IMR-90 (cell line): ENCODE results near the gene ABL1. TPM values are rescaled to one million over a fixed set of nuclear protein-coding genes. Genes with fewer than 3 reads are reported as not detected.

Source experiments
- ATAC-seq: fragments of 200-7000 bp; cut with Tn5 transposase; 2 replicates; pipeline ENCODE4 v1.9.1; 2020; ENCODE audit warnings: low read depth, mild to moderate bottlenecking, moderate library complexity
- BruUV-seq: library from RNA; stranded (reverse); fragments of 400-500 nt; replicated peaks from 2 replicates; lab custom pipeline; 2021; lab: Mats Ljungman, UMichigan
- CTCF ChIA-PET: fragments of 300-600 bp; formaldehyde crosslinking; extraction: SDS; loops from one replicate; lab custom pipeline; 2021; ENCODE audit warnings: antibody characterized with exemption; lab: Yijun Ruan, JAX
- POLR2A ChIA-PET: fragments of 300-600 bp; sonication (Branson Sonifier 250); formaldehyde crosslinking; loops from one replicate; lab custom pipeline; 2022; ENCODE audit warnings: antibody characterized with exemption; ENCODE audit not compliant: unreplicated experiment; lab: Charles Lee
- DNase-seq: peaks from one replicate; pipeline ENCODE4 v3.0.0; 2013
- H2AFZ ChIP-seq: replicated peaks from 2 replicates; pipeline ENCODE3; 2013; ENCODE audit warnings: low read length, mild to moderate bottlenecking; ENCODE audit not compliant: poor library complexity
- H2AK5ac ChIP-seq: 2 replicates; pipeline ENCODE4 v1.6.1; 2013; ENCODE audit warnings: low read depth, low read length, inconsistent platforms
- H2AK9ac ChIP-seq: replicated peaks from 2 replicates; pipeline ENCODE3; 2013; ENCODE audit warnings: mild to moderate bottlenecking, low read depth, low read length, moderate library complexity; ENCODE audit not compliant: poor library complexity
- H2BK120ac ChIP-seq: 2 replicates; pipeline ENCODE4 v1.6.1; 2013; ENCODE audit warnings: low read depth, low read length, inconsistent platforms
- H2BK15ac ChIP-seq: 3 replicates; pipeline ENCODE4 v1.6.1; 2013; ENCODE audit warnings: low read depth, low read length, inconsistent platforms
- H2BK20ac ChIP-seq: 2 replicates; pipeline ENCODE4 v1.6.1; 2013; ENCODE audit warnings: low read depth, mild to moderate bottlenecking, inconsistent platforms, low read length, moderate library complexity
- H2BK5ac ChIP-seq: 2 replicates; pipeline ENCODE4 v1.6.1; 2013; ENCODE audit warnings: mild to moderate bottlenecking, low read depth, low read length, inconsistent platforms; ENCODE audit not compliant: poor library complexity, severe bottlenecking
- H3K14ac ChIP-seq: replicated peaks from 2 replicates; pipeline ENCODE4 v1.6.1; 2013; ENCODE audit warnings: low read depth, low read length, inconsistent platforms
- H3K18ac ChIP-seq: 2 replicates; pipeline ENCODE4 v1.6.1; 2013; ENCODE audit warnings: low read depth, low read length, control low read depth
- H3K23ac ChIP-seq: 2 replicates; pipeline ENCODE4 v1.6.1; 2013; ENCODE audit warnings: low read depth, low read length, inconsistent platforms
- H3K27ac ChIP-seq: 2 replicates; pipeline ENCODE4 v1.5.1; 2013; ENCODE audit warnings: mild to moderate bottlenecking, control low read depth, low read length; ENCODE audit not compliant: insufficient read depth
- H3K27me3 ChIP-seq: 2 replicates; pipeline ENCODE4 v1.6.1; 2013; ENCODE audit warnings: low read length; ENCODE audit not compliant: control insufficient read depth, insufficient read depth
- H3K36me3 ChIP-seq: 2 replicates; pipeline ENCODE4 v1.6.1; 2013; ENCODE audit warnings: low read length, mixed read lengths; ENCODE audit not compliant: control insufficient read depth, insufficient read depth
- H3K4ac ChIP-seq: 2 replicates; pipeline ENCODE4 v1.6.1; 2013; ENCODE audit warnings: low read depth, low read length, inconsistent platforms
- H3K4me1 ChIP-seq: 2 replicates; pipeline ENCODE4 v1.6.1; 2013; ENCODE audit warnings: low read length, mixed read lengths; ENCODE audit not compliant: control insufficient read depth, insufficient read depth
- H3K4me2 ChIP-seq: 2 replicates; pipeline ENCODE4 v1.6.1; 2013; ENCODE audit warnings: low read depth, mild to moderate bottlenecking, control low read depth, low read length, moderate library complexity
- H3K4me3 ChIP-seq: 2 replicates; pipeline ENCODE4 v1.5.1; 2013; ENCODE audit warnings: low read depth, mild to moderate bottlenecking, control low read depth, low read length, moderate library complexity; ENCODE audit not compliant: insufficient read depth
- H3K56ac ChIP-seq: 2 replicates; pipeline ENCODE4 v1.6.1; 2013; ENCODE audit warnings: low read length, inconsistent platforms; ENCODE audit not compliant: insufficient read depth; ENCODE audit errors: extremely low read depth
- H3K79me1 ChIP-seq, 2 experiments: 2 replicates each; pipeline ENCODE4 v1.6.1; 2013; ENCODE audit warnings: low read length in 2 of 2, inconsistent platforms in 1 of 2, low read depth in 1 of 2
- H3K9ac ChIP-seq: 2 replicates; pipeline ENCODE4 v1.6.1; 2013; ENCODE audit warnings: low read depth, low read length, control low read depth
- H3K9me1 ChIP-seq: 2 replicates; pipeline ENCODE4 v1.6.1; 2013; ENCODE audit warnings: low read length, inconsistent platforms; ENCODE audit not compliant: insufficient read depth
- H3K9me3 ChIP-seq: 2 replicates; pipeline ENCODE4 v1.6.1; 2013; ENCODE audit warnings: low read length; ENCODE audit not compliant: control insufficient read depth, insufficient read depth
- H4K20me1 ChIP-seq: 2 replicates; pipeline ENCODE4 v1.6.1; 2013; ENCODE audit warnings: low read length, inconsistent platforms; ENCODE audit not compliant: insufficient read depth
- H4K5ac ChIP-seq: 2 replicates; pipeline ENCODE4 v1.6.1; 2013; ENCODE audit warnings: mild to moderate bottlenecking, low read depth, low read length, control low read depth
- H4K8ac ChIP-seq, 2 experiments: 2 replicates each; pipeline ENCODE4 v1.6.1; 2013; ENCODE audit warnings: low read depth in 2 of 2, low read length in 2 of 2, control low read depth in 1 of 2, inconsistent platforms in 1 of 2
- H4K91ac ChIP-seq: 2 replicates; pipeline ENCODE4 v1.6.1; 2013; ENCODE audit warnings: low read depth, low read length, inconsistent platforms; ENCODE audit not compliant: insufficient read depth
- BHLHE40 ChIP-seq: fragments of 150-350 bp; IDR thresholded peaks from 2 replicates; pipeline ENCODE4 v1.6.1; 2016; ENCODE audit warnings: mild to moderate bottlenecking, low read depth, low read length
- CEBPB ChIP-seq: IDR thresholded peaks from 2 replicates; pipeline ENCODE4 v1.6.1; 2012; ENCODE audit warnings: low read depth, low read length, improper control_type of control experiment
- WGBS, 2 experiments: methylation state at CpG; one replicate each; pipeline versions ENCODE4 v1.1.5 to v1.1.7; 2013; ENCODE audit warnings: missing lambda C conversion rate in 2 of 2; ENCODE audit not compliant: insufficient read length in 1 of 2; ENCODE audit errors: extremely low coverage in 2 of 2; 5-methylcytosine and 5-hydroxymethylcytosine counted together
- dilution Hi-C: fragments of 300-500 bp; cut with HindIII; formaldehyde crosslinking; loops from one replicate; pipeline ENCODE4 v1.14.3; 2018; ENCODE audit warnings: low sequenced_read_pairs; ENCODE audit not compliant: unreplicated experiment
- in situ Hi-C: fragments of 300-500 bp; cut with MboI; formaldehyde crosslinking; loops from 3 replicates; pipeline ENCODE4 v1.14.3; 2019; ENCODE audit warnings: low sequenced_read_pairs, inconsistent platforms, mixed read lengths
- intact Hi-C: fragments of 100-400 bp; cut with micrococcal nuclease; formaldehyde crosslinking; loops from 2 replicates; pipeline ENCODE4 v1.10.0; 2022
- polyA plus RNA-seq, 3 experiments: library from polyadenylated mRNA; depleted of rRNA; stranded (reverse); fragments of >200 nt; gene quantifications; 2 replicates each; pipeline ENCODE4 v1.2.3, GENCODE V29; 2012; ENCODE audit warnings: low replicate concordance in 1 of 3
- total RNA-seq: library from RNA; depleted of rRNA; stranded (reverse); fragments of >200 nt; gene quantifications from 2 replicates; pipeline ENCODE4 v1.2.3, GENCODE V29; 2012

The ABL1 gene
- total and polyA plus RNA-seq, 2 of the 4 experiments (the other 2 are of a cell fraction): 33.7 to 49.1 TPM

DNA sequence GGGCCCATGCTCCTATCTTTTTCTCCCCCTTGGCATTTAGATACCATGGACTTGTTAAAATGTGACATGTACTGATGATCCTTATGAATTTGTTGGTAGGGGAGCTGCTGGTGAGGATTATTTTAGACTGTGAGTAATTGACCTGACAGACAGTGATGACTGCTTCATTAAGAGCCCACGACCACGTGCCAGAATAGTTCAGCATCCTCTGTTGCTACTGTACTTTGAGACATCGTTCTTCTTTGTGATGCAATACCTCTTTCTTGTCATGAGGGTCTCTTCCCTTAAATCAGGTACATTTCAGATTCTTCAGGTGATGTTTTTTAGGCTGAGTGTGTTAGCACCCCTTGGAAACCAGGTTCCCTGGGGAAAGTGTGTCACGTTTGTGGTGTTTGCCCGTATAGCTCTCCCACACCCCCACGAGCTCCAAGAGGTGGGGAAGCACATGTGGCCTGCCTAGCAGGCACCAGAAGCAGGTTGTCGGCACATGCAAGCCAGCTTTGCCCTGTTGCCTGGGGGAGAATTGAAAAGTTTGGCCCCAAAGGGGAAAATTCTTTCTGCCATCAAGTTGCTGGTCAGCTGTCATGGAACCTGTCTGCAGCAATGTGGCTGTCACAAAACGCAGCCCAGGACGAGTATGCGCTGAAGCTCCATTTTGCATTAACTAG, 36.5 kb downstream of the ABL1 start:
- H3K56ac ChIP-seq: no peak overlapping the region
- peaks cover 64% of the 10 kb centered on the region for H3K36me3 ChIP-seq
- H2AK9ac ChIP-seq: no peak overlapping the region
- H3K79me1 ChIP-seq: peaks cover 42 to 83% of the 10 kb centered on the region in 2 experiments
- in situ Hi-C loops: no loop called here
- H3K4me3 ChIP-seq: no peak overlapping the region
- no peak overlapping the region for H2AFZ ChIP-seq
- H3K4me2 ChIP-seq: no peak overlapping the region
- H3K27me3 ChIP-seq: no peaks in the 10 kb centered on the region
- no peak overlapping the region for H3K4ac ChIP-seq
- H3K18ac ChIP-seq: no peak overlapping the region
- peaks cover 47% of the 10 kb centered on the region for H4K20me1 ChIP-seq
- peaks cover 2% of the 10 kb centered on the region; the same call in 1 of the 2 replicates for H3K4me1 ChIP-seq
- ChIA-PET CTCF (interaction anchor here (0.5 kb wide), 1 partner anchor 174 kb away, joined by 3 read pairs; no protein-coding TSS in a partner anchor), POLR2A (no interaction called here)
- H3K9me3 ChIP-seq: no peaks in the 10 kb centered on the region
- WGBS, 2 experiments: 90% methylated on average over 2 of the region's 10 CpGs; no CpG with 5 or more reads in 1 of the 2 experiments
- H4K5ac ChIP-seq: no peak overlapping the region
- no peak overlapping the region for H2BK20ac ChIP-seq
- no peak overlapping the region for H2BK15ac ChIP-seq
- no peak overlapping the region for H3K27ac ChIP-seq
- BruUV-seq: no TSS peak
- H3K14ac ChIP-seq: no peak overlapping the region
- ATAC-seq: no peak
- DNase-seq: no peak
- no peak overlapping the region for H2BK5ac ChIP-seq
- H4K8ac ChIP-seq: no peak overlapping the region
- no peak overlapping the region for H2AK5ac ChIP-seq
- no peak overlapping the region for H3K23ac ChIP-seq
- H3K9ac ChIP-seq: no peak overlapping the region
- dilution Hi-C loops: no loop called here
- peak; percentile 66; the same call in 1 of the 2 replicates for TF ChIP-seq CEBPB
- no peak for TF ChIP-seq BHLHE40
- intact Hi-C loops: loop anchor here (2.0 kb wide), 1 partner anchor 69 kb away; no protein-coding TSS in a partner anchor
- H3K9me1 ChIP-seq: no peaks in the 10 kb centered on the region
- H4K91ac ChIP-seq: no peak overlapping the region
- no peak overlapping the region for H2BK120ac ChIP-seq
